Muscle layer of colon (tissue), 2 donors: Measurements from ENCODE around the gene EZH1.

Experiments
- H3K27ac ChIP-seq: one replicate; pipeline ENCODE4 v1.7.0; 2013; ENCODE audit warnings: low read depth, mild to moderate bottlenecking, low read length, moderate library complexity
- H3K27me3 ChIP-seq, 2 donors: one replicate each; pipeline ENCODE4 v1.7.0; 2013; ENCODE audit warnings: low read length in 2 of 2, mild to moderate bottlenecking in 2 of 2; ENCODE audit not compliant: insufficient read depth in 2 of 2, control insufficient read depth in 1 of 2
- H3K36me3 ChIP-seq: one replicate; pipeline ENCODE4 v1.7.0; 2013; ENCODE audit warnings: mild to moderate bottlenecking, low read length; ENCODE audit not compliant: insufficient read depth
- H3K4me1 ChIP-seq: one replicate; pipeline ENCODE4 v1.7.0; 2013; ENCODE audit warnings: mild to moderate bottlenecking, low read length; ENCODE audit not compliant: insufficient read depth
- H3K4me3 ChIP-seq, 2 donors: one replicate each; pipeline ENCODE4 v1.7.0; 2013; ENCODE audit warnings: low read length in 2 of 2, low read depth in 1 of 2, mild to moderate bottlenecking in 1 of 2, moderate library complexity in 1 of 2
- H3K9ac ChIP-seq: one replicate; pipeline ENCODE4 v1.7.0; 2013; ENCODE audit warnings: low read length
- H3K9me3 ChIP-seq: one replicate; pipeline ENCODE4 v1.7.0; 2013; ENCODE audit warnings: mild to moderate bottlenecking, low read length
- donor health status: abdominal sarcoma.
- donor health status: Adenocarcinoma of cecum.

Gene EZH1

GRCh38 chr17:42687707-42688320 lies 57.0 kb downstream of the EZH1 start:
- Histone ChIP-seq H3K27me3 (no peaks in the 10 kb centered on the region), H3K4me3 (no peak overlapping the region), H3K27ac (no peak overlapping the region), H3K4me1 (peaks cover 6% of the 10 kb centered on the region), H3K9ac (no peak overlapping the region), H3K36me3 (peaks cover 33% of the 10 kb centered on the region), H3K9me3 (no peaks in the 10 kb centered on the region)

DNA sequence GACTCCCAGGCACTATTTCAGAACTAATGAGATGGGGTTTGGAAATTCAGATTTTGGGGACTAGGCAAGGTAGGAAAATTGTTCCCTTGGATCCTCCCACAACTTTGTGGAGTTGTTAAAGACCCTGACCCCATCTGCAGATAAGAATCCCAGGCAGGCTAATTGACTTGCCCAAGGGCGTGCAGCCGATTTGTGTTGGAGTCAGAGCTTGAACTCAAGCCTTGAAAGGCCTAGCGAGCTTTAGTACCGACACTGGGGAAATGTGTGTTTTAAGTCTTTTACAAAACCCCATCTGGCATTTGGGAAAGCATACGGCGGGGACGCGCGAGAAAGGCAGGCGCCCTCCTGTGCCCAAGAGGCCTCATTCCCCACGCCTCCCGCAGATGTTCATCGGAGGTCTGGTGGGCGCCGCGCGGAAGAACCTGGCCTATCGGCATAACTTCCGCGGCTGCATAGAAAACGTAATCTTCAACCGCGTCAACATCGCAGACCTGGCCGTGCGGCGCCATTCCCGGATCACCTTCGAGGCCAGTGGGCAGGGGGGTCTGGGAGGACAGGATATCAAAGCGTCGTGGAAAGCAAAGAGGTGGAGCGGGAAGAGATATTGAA lies 58.2 kb downstream of the EZH1 start:
- no peaks in the 10 kb centered on the region for H3K9me3 ChIP-seq
- peaks cover 27% of the 10 kb centered on the region for H3K36me3 ChIP-seq
- no peak overlapping the region for H3K27ac ChIP-seq
- no peak overlapping the region for H3K9ac ChIP-seq
- no peaks in the 10 kb centered on the region for H3K27me3 ChIP-seq
- no peak overlapping the region for H3K4me3 ChIP-seq
- peaks cover 13% of the 10 kb centered on the region for H3K4me1 ChIP-seq

GRCh38 chr17:42685831-42686230 lies 59.0 kb downstream of the EZH1 start:
- Histone ChIP-seq H3K36me3 (peaks cover 19% of the 10 kb centered on the region), H3K4me3 (no peak overlapping the region), H3K27ac (no peak overlapping the region), H3K9ac (no peak overlapping the region), H3K4me1 (peaks cover 19% of the 10 kb centered on the region), H3K27me3 (no peaks in the 10 kb centered on the region), H3K9me3 (no peaks in the 10 kb centered on the region)

DNA sequence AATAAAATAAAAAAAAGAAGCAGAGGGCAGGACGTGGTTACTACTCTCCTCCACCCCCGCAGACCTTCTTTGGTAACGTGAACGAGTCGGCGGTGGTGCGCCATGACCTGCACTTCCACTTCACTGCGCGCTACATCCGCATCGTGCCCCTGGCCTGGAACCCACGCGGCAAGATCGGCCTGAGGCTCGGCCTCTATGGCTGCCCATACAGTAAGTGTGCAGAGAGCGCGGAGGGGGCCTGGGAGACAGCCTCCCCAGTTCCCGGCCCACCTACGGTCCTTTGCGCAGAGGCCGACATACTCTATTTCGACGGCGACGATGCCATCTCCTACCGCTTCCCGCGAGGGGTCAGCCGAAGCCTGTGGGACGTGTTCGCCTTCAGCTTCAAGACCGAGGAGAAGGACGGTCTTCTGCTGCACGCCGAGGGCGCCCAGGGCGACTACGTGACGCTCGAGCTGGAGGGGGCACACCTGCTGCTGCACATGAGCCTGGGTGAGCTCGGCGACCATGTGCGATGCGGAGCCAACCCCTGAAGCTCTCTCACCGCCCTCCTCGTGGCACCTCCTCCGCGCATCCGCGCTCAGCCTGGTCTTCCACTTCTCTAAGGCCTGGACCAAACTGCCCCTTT lies 59.8 kb downstream of the EZH1 start:
- H3K4me1 ChIP-seq = peaks cover 20% of the 10 kb centered on the region
- no peaks in the 10 kb centered on the region for H3K9me3 ChIP-seq
- no peak overlapping the region for H3K4me3 ChIP-seq
- H3K27me3 ChIP-seq = no peaks in the 10 kb centered on the region
- peaks cover 18% of the 10 kb centered on the region for H3K36me3 ChIP-seq
- H3K9ac ChIP-seq = no peak overlapping the region
- H3K27ac ChIP-seq = peak overlapping the region; percentile 95

GRCh38 chr17:42683407-42684034 lies 61.3 kb downstream of the EZH1 start:
- Histone ChIP-seq H3K9me3 (no peaks in the 10 kb centered on the region), H3K4me3 (peak overlapping the region; percentile 58 to 71), H3K36me3 (peaks cover 14% of the 10 kb centered on the region), H3K9ac (peak overlapping the region; percentile 71), H3K27me3 (no peaks in the 10 kb centered on the region), H3K4me1 (peaks cover 31% of the 10 kb centered on the region), H3K27ac (peak overlapping the region; percentile 95)

GRCh38 chr17:42682722-42683403 lies 62.0 kb downstream of the EZH1 start:
- H3K9ac ChIP-seq = peak overlapping the region; percentile 71
- peak overlapping the region; percentile 58 to 71 for H3K4me3 ChIP-seq
- H3K9me3 ChIP-seq = no peaks in the 10 kb centered on the region
- H3K27ac ChIP-seq = peak overlapping the region; percentile 95
- peaks cover 10% of the 10 kb centered on the region for H3K36me3 ChIP-seq
- no peaks in the 10 kb centered on the region for H3K27me3 ChIP-seq
- peaks cover 33% of the 10 kb centered on the region for H3K4me1 ChIP-seq

GRCh38 chr17:42681976-42682721 lies 62.7 kb downstream of the EZH1 start, which contains the start of gene CNTNAP1:
TSS of gene CNTNAP1 (plus strand) at chr17:42682531. CDS start at chr17:42682830, 299 bp downstream.
- H3K27me3 ChIP-seq = no peaks in the 10 kb centered on the region
- peak within 1 kb of the TSS; percentile 71 for H3K9ac ChIP-seq
- no peaks in the 10 kb centered on the region for H3K9me3 ChIP-seq
- peak within 1 kb of the TSS; percentile 95 for H3K27ac ChIP-seq
- peaks cover 10% of the 10 kb centered on the region for H3K36me3 ChIP-seq
- H3K4me3 ChIP-seq = peak within 1 kb of the TSS; percentile 58 to 71
- H3K4me1 ChIP-seq = peaks cover 33% of the 10 kb centered on the region

DNA sequence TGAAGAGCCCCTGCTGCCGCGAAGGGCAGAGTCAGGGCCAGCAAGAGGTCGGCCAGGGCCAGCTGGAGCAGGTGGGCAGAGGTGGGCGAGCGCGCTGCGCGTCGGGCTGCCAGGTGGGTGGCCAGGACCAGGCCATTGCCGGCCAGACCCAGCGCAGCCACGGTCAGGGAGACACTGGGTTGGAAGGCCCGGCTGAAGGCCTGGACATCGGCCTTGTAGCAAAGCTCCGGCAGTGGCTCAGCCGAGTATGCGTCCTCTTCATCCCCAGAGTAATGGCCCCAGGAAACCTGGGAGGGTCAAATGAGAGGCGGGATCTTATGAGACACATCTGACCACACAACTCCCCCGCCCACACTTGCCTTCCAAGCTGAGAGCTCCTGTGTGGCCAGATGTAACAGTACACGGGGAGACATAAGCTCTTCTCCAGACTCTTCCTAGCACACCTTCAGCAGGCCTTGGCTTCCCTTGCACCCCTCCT lies 64.5 kb downstream of the EZH1 start:
- peak overlapping the region; percentile 49 for H3K9ac ChIP-seq
- no peaks in the 10 kb centered on the region for H3K9me3 ChIP-seq
- peaks cover 33% of the 10 kb centered on the region for H3K4me1 ChIP-seq
- H3K36me3 ChIP-seq = peaks cover 2% of the 10 kb centered on the region
- H3K27ac ChIP-seq = peak overlapping the region; percentile 99
- H3K27me3 ChIP-seq = no peaks in the 10 kb centered on the region
- H3K4me3 ChIP-seq = peak overlapping the region; percentile 2 to 60

DNA sequence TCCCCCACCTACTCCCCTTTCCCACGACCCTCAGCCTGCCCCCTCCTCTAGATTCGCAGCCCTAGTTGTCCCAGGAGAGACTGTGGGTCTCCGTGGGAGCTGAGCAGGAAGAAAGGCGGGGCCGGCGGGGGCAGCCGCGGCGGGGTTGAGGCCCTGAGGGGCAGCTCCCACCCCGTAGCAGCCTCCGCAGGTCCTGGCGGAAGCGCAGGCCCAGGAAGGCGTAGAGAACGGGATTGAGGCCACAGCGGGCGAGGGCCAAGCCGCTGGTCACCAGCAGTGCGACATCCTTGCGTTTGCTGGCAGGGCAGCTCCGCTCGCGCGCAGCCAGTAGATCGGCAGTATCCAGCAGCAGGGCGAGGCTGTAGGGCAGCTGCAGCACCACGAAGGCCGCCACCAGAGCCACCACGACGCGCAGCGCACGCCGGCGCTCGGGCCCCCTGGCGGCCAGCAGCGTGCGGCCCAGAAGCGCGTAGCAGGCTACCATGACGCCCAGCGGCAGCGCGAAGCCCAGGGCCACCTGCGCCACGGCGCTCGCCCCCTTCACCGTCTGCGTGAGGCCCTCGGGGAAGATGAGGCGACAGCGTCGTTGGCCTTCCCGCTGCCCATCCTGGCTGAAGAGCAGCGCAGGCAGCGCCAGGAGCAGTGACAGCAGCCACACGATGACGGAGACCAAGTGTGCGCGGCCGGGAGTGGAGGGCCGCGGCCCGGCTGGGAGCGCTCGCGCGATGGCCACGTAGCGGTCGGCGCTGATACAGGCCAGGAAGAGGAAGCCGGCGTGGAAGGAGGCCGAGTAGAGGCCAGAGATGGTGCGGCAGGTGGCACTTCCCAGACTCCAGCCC lies 65.1 kb downstream of the EZH1 start:
- Histone ChIP-seq H3K9me3 (no peaks in the 10 kb centered on the region), H3K9ac (peak overlapping the region; percentile 49), H3K4me1 (peaks cover 38% of the 10 kb centered on the region), H3K27me3 (no peaks in the 10 kb centered on the region), H3K36me3 (no peaks in the 10 kb centered on the region), H3K4me3 (peak overlapping the region; percentile 2 to 60), H3K27ac (peak overlapping the region; percentile 99)

DNA sequence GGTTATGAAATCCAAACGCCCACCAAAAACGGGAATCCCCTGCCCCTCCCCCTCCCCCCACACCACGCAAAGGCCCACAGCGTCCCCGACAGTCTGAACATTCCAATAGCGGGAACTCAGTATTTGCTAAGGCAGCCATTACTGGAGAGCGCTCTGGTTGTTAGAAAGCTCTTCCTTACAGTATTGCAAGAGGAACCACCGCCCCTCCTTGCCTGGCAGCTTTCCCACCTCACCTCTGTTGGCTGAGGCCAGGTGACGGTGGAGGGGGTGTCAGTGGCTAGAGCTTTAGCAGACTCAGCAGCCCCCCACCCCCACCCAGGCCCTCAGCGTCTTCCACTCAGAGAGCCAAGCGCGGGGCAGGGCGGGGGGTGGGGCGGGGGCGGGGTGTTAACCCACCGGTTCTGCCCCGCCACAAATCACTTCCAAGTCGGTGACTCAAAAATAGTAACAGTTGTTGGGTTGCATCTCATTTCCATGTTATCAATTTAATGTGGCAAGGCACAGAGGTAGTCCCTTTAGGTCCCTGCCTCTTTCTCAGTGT lies 65.8 kb downstream of the EZH1 start:
- Histone ChIP-seq H3K9me3 (no peaks in the 10 kb centered on the region), H3K9ac (peak overlapping the region; percentile 49), H3K4me1 (peaks cover 45% of the 10 kb centered on the region), H3K27me3 (no peaks in the 10 kb centered on the region), H3K36me3 (no peaks in the 10 kb centered on the region), H3K27ac (peak overlapping the region; percentile 99), H3K4me3 (peak overlapping the region in 1 of 2 donors; percentile 60)
